KOPT-K1 (cell line): ENCODE results near the gene SLC35F1.

Source experiments
- H3K27ac ChIP-seq: fragments of 200-600 bp; sonication (generic); 2 replicates; pipeline ENCODE4 v1.5.1; 2016; ENCODE audit warnings: antibody characterized with exemption, mild to moderate bottlenecking, low read depth, low read length; ENCODE audit not compliant: poor library complexity, severe bottlenecking
- H3K36me3 ChIP-seq: fragments of 200-600 bp; sonication (generic); 2 replicates; pipeline ENCODE4 v1.5.1; 2017; ENCODE audit warnings: antibody characterized with exemption, mild to moderate bottlenecking, low read length, moderate library complexity; ENCODE audit not compliant: insufficient read depth
- H3K9me3 ChIP-seq: fragments of 200-600 bp; sonication (generic); 2 replicates; pipeline ENCODE4 v1.5.1; 2017; ENCODE audit warnings: antibody characterized with exemption, low read length, mild to moderate bottlenecking; ENCODE audit not compliant: insufficient read depth, poor library complexity, severe bottlenecking

The SLC35F1 gene

DNA sequence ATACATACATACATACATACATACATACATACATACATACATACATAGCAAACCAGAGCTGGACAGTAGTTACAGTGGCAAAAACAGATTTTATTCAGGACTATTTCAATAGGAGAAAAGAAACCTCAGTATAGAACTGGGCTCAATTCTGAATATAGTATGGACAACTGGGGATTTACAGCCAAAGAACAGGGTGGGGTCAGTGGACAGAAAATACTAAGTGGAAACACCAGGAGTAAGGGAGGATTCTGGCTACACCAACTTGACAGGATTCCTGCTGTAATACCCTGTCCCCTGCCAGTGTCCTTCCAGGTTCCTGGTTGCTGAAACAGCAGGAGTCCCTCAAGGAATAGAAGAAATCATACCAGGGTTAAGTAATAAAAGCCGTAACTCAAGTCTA lies 293.1 kb downstream of the SLC35F1 start:
- Histone ChIP-seq H3K9me3 (no peaks in the 10 kb centered on the region), H3K27ac (no peak overlapping the region), H3K36me3 (no peaks in the 10 kb centered on the region)

GRCh38 chr6:118202517-118202916 lies 295.5 kb downstream of the SLC35F1 start:
- Histone ChIP-seq H3K36me3 (no peaks in the 10 kb centered on the region), H3K9me3 (no peaks in the 10 kb centered on the region), H3K27ac (no peak overlapping the region)

DNA sequence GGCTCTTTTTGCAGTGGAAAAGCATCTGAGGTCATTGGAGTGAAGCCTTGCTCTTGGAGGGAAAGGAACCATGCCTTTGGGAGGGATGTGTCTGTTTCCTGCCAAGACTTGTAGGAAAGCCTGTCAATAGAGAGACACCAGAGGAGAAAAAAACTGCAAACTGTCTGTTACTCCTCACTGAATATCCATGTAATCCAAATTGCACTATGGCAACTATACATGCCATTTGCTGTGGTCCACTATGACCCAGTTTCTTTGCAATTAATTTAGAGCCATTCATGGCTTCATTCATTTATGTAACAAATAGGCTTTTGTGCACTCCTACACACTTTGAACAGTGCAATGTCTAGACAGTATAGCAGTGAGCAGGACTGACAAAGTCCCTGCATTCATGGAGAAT lies 296.5 kb downstream of the SLC35F1 start:
- Histone ChIP-seq H3K9me3 (no peaks in the 10 kb centered on the region), H3K27ac (no peak overlapping the region), H3K36me3 (no peaks in the 10 kb centered on the region)

DNA sequence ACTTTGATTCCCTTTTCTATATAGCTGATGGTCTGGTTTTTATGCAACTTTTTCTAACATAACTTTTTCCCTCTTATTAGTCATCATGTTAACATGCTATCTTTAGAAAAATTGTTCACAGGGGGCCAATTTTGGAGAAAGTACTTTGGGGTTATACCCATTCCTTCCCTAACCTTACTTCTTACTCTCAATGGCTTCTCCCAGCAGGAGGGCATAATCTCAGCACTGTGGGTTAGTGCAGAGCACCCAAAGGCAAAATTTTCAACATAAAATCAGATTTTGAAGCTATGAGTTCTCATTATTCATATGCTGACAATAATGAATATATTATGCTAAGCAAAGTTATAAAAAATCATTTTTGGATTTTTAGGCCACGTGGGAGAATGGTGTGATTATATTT lies 299.2 kb downstream of the SLC35F1 start:
- H3K9me3 ChIP-seq = no peaks in the 10 kb centered on the region
- no peak overlapping the region for H3K27ac ChIP-seq
- no peaks in the 10 kb centered on the region for H3K36me3 ChIP-seq

GRCh38 chr6:118207947-118208346 lies 300.9 kb downstream of the SLC35F1 start:
- Histone ChIP-seq H3K27ac (no peak overlapping the region), H3K36me3 (no peaks in the 10 kb centered on the region), H3K9me3 (no peaks in the 10 kb centered on the region)

DNA sequence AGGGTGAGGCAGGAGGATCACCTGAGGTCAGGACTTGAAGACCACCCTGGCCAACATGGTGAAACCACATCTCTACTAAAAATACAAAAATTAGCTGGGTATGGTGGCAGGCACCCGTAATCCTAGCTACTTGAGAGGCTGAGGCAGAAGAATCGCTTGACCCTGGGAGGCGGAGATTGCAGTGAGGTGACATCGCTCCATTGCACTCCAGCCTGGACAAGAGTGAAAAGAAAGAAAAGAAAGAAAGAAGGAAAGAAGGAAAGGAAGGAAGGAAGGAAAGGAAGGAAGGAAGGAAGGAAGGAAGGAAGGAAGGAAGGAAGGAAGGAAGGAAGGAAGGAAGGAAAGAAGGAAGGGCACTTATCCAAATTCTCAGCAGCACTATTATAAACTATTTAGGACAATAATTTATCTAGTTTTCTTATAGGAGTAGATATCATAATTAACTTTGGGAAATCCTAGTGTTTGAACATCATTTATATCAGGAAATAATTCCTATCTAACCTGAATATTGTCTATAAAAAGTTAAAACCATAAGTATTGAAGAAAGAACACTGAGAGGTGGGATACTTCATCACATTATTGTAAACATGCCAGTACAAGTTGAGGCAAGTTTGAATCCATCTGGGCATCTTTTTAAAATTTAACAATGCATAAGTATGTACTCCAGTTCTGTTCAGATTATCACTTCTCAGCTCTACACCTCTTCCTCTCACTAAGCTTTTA lies 305.5 kb downstream of the SLC35F1 start:
- H3K36me3 ChIP-seq = no peaks in the 10 kb centered on the region
- H3K27ac ChIP-seq = no peak overlapping the region
- no peaks in the 10 kb centered on the region for H3K9me3 ChIP-seq

GRCh38 chr6:118215269-118215668 lies 308.2 kb downstream of the SLC35F1 start:
- no peak overlapping the region for H3K27ac ChIP-seq
- no peaks in the 10 kb centered on the region for H3K9me3 ChIP-seq
- H3K36me3 ChIP-seq = no peaks in the 10 kb centered on the region

- Histone ChIP-seq H3K9me3 (no peaks in the 10 kb centered on the region), H3K36me3 (no peaks in the 10 kb centered on the region), H3K27ac (no peak overlapping the region)
Observed at GRCh38 chr6:118216751-118217150, 309.7 kb downstream of the SLC35F1 start.

DNA sequence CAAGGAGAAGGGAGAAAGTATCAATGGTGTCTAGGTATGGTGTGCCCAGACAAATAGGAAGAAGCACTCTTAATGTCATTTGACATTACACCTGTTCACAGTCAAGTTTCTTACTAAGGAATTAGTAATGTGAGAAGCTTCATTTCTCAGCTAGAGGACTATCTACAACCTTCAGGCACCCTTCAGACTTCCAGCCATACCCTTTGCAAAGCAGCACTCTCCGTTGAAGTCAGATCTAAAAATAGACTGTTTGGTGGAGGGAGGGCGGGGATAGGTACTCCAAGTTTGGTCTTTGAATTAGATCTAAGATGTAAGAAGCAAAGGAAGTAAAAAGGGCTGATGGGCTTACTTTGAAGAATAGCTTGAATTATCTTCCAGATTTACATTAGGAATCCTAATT lies 311.1 kb downstream of the SLC35F1 start:
- H3K27ac ChIP-seq = no peak overlapping the region
- no peaks in the 10 kb centered on the region for H3K9me3 ChIP-seq
- no peaks in the 10 kb centered on the region for H3K36me3 ChIP-seq

DNA sequence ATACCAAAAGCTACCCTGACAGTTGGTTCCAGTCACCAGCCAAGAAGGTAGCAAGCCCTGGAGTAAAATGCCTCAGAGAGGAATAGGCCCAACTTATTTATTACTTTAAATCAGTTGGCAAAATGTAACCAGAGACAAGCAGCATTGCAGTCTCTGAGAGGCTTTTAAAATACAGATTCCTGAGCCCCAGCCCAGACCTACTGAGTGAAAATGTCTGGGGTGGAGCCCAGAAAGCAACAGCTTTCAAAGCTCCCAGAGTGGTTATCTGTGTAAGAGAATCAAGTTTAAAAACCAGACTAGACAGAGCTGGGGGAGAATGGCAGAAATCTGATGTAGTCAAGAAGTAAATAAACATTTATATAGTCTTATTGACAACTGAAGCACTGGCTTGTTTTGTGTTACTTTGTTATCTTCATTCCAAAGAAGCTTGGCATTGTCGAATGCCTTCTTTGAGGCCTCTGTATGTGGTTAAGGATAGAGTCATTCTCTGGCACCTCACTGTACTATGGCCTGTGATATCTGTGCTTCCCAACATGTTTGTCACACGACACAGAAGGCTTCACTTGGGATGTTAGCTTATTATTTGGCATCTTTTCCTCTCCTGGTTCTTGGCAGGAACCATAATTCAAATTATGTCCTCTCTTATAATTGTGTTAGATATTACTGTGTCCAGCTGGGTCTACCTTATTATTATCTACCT lies 313.5 kb downstream of the SLC35F1 start:
- no peak overlapping the region for H3K27ac ChIP-seq
- no peaks in the 10 kb centered on the region for H3K9me3 ChIP-seq

DNA sequence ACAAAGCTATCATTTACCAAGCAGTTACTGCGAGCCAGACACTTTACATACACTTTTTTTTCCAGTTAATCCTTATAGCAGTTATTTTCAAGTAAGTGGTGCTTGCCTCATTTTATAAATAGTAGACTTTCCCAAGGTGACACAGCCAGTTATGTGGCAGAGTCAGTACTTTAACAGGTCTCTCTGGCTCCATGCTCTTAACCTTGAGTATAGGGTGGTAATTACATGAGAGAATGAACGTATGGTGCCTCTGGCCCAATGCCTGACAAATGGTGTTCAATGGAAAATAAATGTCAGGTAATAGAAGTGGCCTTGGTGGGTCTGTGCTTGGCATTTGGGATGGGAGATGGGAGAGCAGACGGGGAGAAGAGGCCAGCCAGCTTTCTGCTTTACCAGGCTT lies 316.3 kb downstream of the SLC35F1 start:
- Histone ChIP-seq H3K9me3 (no peaks in the 10 kb centered on the region), H3K36me3 (no peaks in the 10 kb centered on the region), H3K27ac (no peak overlapping the region)

More for the DNA sequence above, 313.5 kb downstream of the SLC35F1 start:
- no peaks in the 10 kb centered on the region for H3K36me3 ChIP-seq

DNA sequence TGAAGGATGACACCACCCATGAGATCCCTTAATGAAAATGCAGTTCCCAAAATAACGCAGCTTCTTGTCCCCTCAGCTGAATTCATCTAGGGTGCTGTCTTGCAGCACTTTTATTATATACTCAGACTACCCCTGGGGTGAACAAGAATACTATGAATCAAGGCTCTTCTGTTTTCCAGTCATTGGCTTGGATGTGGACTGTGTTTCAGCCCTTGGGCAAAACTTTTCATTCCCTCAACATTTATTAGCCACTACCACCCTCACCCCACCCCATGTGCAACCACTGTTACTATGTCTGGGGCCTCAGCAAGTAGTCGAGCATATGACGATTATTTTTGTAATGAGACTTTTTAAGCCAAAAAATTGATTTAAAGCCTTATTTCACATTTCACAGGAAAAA lies 321.8 kb downstream of the SLC35F1 start:
- no peaks in the 10 kb centered on the region for H3K36me3 ChIP-seq
- H3K27ac ChIP-seq = no peak overlapping the region
- H3K9me3 ChIP-seq = no peaks in the 10 kb centered on the region

GRCh38 chr6:118240878-118241528 lies 333.9 kb downstream of the SLC35F1 start:
- H3K27ac ChIP-seq = no peak overlapping the region
- no peaks in the 10 kb centered on the region for H3K36me3 ChIP-seq
- H3K9me3 ChIP-seq = no peaks in the 10 kb centered on the region

GRCh38 chr6:118246406-118246805 lies 339.3 kb downstream of the SLC35F1 start:
- Histone ChIP-seq H3K9me3 (no peaks in the 10 kb centered on the region), H3K36me3 (no peaks in the 10 kb centered on the region), H3K27ac (no peak overlapping the region)

DNA sequence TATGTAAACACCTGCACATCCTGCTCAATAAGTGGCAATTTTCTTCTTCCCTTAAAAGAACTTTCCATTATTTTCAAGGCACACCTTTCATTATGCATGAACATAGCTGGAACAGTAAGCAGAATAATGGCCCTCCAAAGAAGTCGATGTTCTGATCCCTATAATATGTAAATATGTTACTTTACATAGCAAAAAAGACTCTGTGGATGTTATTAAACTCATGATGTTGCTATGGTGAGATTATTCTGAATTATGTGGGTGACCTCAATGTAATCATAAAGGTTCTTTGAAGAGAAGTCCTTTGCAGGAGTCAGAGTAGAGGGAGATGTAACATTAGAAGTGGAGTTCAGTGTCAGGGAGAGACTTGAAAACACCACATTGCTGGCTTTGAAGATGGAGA lies 341.1 kb downstream of the SLC35F1 start:
- Histone ChIP-seq H3K9me3 (no peaks in the 10 kb centered on the region), H3K36me3 (no peaks in the 10 kb centered on the region)

More for the DNA sequence above, 341.1 kb downstream of the SLC35F1 start:
- no peak overlapping the region for H3K27ac ChIP-seq
